Kidney tubule cell (primary cell): ENCODE measurements around the gene NHS.

Source experiments
- DNase-seq: peaks from one replicate; pipeline ENCODE4 v3.0.0-alpha.2; 2018; ENCODE audit warnings: low spot score

The NHS gene

DNA sequence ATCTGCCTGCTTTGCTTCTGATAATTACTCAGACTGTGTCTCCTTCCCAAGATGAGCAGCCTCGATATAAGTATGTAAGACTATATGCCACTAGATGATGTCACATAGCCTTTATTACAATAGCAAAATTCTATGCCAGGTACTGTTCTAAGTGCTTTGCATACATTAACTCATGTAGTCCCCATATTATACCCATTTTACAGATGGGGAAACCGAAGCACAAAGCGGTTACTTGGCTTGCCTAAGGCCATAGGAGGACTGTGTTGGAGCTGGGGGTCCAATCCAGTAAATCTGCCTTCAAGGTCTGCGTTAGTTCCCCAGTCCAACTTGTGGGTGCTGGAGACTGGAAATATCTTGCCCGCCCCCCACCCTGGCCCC, 361.5 kb downstream of the NHS start:
- DNase-seq: no peak

DNA sequence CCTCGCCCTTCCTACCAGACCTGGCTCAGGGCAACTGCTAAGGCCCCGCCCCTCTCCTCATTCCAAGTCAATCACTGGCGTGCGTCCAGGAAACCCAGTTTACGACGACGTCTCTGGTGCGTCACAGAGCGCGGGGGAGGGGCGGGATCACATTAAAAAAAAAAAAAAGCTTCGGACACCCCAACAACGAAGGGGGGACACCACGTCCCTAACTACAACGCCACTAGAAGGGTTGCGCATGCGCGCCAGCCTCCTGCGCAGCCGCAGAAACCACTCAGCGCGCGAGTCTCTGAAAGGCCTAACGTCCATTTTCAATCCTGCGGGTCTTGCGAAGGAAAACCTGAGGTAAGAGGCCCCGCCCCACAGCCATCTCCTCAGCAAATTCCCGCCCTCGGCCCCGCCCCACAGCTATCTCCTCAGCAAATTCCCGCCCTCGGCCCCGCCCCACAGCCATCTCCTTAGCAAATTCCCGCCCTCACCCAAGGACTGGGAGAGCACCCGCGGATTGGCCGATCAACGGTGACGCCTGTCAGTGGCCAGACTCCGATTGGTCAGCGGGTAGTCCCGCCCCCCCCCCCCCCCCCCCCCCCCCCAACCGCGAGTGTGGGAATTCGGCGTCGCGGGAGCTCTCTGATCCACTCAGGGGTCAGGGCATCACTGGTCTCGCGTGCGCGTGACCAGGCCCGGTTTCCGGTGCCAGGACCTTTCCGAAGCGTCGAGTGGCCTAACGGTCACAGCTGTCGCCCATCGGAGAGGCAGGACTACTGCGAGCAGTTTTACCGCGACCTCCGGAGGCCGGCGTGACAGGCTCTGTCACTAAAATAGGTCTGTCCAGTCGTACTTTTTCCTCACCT, 362.1 kb downstream of the NHS start, which contains the start of gene SCML1:
Gene SCML1 (plus strand): TSS at position 638 of the 854 bp plus-strand sequence. CDS start 6,694 bp downstream, outside the sequence.
- DNase-seq: peak; percentile 94

DNA sequence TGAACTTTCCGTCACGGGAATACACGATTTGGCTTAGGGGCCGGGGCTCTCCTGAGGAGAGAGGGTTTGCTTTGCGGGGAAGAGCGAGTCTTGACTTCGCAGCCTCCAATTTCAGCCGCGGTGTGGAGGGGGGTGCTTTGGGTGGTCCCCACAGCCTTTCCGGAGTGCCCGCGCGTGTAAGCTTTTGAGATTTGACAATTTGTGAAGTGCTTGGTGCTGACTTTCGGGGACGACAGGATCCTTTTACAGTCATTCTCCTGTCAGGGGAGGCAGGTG, 362.6 kb downstream of the NHS start:
- DNase-seq: no peak

DNA sequence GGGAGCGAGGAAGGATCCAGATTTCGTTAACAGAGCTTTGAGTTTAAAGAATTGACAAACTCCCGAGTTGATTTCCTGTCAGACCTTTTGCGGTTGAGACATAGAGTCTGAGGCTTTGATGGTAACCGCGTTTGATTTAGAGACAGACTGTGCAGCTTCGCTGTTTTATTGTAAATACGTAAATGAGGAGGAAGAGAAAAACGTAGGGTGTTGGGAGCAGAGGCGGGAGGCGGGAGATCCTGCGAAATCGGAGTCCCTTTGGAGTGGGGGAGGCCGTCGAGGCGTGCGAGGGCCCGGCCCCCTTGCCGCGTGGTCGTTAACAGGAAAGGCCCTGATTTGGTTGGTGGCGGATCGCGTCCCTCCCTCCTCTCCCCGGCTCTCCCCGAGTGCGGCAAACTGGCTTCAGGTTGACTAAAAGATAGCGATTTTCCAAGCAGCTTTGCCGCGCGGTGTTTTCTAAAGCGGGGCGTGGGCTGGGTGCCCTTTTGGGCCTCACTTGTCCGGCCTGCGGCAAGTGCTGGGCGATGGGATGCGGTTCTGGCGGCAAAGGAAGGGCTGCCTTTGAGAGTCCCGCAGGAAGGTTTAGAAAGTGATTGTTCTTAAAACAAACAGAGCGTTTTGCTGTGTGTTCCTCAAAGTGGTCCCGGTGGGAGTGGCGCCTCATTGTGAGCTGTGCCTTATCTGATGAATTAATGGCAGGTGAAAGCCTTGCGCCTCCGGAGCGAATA, 363.1 kb downstream of the NHS start:
- DNase-seq: peak; percentile 30

DNA sequence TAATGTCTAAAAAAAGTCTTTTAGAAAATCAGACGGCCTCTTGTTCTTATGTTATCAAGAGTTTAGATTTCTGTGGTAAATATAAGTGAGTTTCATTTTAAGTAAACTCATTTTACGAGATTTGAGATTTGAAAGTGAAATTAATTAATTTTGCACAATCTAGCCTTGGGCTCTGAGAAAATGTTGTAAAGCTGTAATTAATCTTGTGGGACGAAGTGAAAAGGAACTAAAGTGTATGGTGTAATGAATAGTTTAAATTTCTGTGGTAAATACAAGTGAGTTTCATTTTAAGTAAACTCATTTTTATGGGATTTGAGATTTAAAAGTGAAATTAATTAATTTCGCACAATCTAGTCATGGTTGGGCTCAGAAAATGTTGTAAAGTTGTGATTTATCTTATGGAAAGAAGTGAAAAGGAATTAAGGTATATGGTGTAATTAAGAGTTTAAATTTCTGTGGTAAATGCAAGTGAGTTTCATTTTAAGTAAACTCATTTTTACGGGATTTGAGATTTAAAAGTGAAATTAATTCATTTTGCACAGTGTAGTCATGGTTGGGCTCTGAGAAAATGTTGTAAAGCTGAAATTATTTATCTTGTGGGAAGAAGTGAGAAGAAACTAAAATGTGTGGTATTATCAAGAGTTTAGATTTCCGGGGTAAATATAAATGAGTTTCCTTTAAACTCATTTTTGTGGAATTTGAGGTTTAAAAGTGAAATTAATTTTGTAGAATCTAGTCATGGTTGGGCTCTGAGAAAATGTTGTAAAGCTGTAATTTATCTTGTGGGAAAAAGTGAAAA, 363.9 kb downstream of the NHS start:
- DNase-seq: no peak

DNA sequence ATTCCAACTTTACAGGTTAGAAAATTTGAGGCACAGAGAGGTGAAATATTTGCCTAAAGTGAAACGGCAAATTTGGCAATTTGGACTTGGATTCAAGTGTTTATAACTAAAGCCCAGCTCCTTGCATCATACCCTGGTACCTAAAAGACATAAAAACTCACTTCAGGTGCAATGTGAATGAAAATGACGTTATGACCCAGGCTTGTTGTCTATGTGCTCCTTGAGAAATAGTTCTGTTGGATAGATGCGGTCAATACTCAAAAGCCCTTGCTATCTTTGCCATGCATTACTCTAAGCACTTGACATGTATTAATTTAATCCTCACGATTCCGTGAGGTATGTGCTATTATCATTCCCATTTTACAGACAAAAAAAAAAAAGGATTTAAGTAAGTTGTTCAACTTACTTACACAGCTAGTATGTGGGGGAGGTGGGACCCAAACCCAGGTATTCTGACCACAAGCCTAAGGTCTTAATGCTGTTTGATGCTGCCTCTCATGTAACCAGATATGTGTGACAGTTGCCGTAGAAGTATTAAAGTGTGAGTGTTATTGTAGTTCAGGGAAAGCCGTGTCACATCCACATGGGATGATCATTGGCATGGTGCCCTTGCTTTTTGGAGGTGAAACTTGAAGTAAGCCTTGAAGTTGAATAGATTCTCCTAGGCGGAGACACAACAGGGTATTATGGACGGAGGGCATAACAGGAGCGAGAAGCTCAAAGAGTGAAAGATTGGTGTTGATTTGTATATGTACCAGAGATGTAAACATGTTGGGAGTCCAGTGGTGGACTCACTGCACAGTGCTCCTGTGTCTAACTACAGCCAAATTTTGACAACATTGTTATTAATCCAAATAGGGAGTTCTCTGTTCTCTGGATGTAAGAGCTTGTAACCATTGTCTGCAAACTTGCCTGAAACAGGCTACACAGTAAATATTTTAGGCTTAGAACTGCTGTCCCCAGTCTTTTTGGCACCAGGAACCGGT, 365.4 kb downstream of the NHS start:
- DNase-seq: no peak

DNA sequence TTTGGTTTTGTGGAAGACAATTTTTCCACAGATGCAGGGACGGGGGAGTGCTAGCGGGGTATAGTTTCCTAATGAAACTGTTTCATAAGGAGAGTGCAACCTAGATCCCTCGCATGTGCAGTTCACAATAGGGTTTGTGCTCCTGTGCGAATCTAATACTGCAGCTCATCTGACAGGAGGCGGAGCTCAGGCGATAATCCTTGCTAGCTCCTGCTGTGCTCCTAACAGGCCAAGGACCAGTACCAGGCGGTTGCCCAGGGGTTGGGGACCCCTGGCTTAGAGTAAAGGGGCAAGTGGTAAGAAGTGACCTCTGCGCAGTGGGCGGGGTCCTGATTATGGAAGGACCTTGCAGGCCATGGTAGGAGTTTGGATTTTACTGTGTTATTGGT, 366.1 kb downstream of the NHS start:
- DNase-seq: no peak

DNA sequence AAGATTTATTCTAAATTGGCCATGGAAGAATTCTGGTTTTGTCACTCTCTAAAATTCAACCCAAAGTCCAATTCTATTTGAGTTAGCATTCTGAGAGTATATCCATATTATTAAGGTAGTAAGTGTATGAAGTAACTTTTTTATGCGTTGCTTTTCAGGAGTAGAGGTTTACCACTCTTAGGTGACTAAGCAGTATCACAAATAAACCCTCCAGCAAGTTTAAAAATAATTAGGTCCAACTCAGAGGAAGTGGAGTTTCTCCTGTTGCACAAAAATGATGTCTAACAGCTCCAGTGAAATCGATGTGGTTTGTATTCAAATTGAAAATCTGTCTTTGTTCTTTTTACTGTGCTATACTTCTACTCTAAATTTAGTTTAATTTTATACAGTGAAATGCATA, 368.9 kb downstream of the NHS start:
- DNase-seq: no peak

DNA sequence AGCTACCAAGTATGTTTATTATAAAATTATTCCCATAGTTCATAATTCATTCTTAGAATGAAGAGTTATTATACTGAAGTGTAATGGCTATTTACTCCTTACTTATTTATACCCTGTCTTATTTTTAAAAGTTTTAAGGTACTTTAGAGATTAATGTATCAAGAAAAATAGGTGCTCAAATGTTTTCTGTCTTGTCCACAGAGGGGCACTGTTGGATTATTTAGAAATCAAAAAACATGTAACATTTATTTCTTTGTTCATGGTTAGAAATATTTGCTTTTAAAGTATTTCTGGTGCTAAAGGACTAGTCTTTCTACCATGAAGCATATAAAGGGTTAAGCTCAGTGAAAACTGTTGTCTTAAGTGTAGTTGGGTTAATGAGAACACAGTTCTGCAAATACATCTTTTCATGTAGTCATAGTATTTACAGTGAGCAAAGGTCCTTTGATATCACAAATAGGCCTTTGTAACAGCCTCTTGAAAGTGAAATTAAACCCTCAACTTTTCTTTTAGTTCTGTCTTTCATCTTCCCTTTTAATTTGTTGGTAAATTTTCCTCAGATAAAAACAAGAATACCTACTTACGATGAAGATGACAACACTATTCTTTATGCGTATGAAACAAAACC, 370.0 kb downstream of the NHS start:
- DNase-seq: peak; percentile 16

DNA sequence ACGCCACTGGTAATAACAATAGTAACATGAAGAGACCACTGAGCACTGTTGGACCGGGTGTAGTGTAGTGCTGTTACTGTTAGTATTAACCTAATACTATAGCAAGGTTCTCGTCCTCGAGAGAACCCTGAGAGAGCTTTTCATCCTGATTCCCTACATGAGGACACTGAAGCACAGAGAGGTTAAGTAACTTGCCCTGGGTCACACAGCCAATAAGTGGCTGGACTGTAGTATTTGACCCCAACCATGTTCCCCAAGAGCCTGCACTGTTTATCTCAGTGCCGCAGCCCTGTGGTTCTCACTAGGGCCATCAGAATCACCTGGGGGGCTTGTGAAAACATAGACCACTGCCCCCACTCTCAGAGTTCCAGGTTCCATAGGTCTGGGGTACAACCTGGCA, 372.7 kb downstream of the NHS start:
- DNase-seq: no peak

DNA sequence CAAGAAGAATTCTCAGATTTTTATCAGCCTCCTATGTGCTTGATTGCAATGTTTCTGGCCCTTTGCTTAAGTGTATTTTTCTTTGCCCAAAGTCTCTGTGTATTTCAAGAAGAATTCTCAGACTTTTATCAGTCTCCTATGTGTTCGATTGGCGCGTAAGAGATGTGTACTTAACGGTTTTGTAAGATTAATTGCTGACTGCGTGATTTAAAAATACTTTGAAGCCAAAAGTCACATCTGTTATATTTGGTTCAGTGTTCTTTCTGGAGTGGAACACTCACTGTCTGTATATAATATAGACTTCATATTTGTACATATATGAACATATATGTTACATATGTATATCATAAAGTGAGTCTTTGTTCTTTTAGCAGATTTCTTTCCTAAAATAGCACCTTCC, 373.7 kb downstream of the NHS start:
- DNase-seq: no peak

DNA sequence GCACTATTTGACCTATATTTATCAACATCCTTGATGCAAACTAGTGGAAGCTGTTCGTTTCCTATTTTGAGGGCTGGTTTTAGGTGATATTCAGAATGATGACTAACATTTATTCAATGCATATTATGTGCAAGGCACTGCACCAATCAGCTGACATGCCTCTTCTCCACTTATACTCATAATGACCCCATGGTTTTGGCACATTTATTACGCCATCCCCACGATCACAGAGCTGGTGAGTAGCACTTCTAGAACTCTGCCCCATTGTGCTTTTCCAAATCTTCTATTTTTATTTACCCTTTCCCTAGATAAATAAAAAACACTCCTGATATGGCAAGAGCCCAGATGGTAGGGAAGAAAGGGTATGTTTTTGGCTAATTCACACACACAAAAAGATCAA, 375.4 kb downstream of the NHS start:
- no peak for DNase-seq

DNA sequence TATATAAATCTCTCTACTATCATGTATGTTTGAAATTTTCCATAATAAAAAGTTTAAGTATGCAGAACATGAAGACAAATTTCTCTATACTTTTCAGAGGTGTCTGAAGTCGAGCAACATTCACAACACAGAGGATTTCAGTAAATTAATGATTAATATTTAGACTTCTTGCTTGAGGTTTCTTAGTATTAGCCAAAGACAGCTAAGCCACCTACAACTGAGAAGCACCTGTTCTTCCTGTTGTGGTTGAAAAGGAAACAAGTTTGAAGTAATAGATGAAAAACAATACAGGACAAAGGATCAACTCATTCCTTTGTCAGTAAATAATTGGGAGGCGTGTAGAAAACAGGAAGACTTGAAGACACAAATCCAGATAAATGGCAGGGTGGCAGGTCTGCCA, 383.4 kb downstream of the NHS start:
- no peak for DNase-seq

DNA sequence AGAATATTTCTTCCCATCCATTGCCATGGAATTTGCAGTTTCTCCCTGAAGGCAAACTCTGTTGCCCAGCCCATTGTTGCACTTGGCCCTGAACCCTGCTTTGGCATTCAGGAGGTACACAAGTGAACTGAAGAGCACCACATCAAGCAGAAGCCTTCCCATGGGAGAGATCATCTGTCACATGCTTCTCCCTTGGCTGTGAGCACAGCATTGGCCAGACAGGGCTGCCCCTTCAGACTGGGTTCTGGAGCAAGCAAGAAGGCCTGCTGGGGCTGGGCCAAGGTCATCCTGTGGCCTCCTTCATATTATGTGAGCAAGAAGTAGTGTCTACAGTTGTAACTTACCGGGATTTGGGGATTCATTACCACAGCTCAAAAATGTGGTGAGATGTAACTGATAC, 385.0 kb downstream of the NHS start:
- no peak for DNase-seq

DNA sequence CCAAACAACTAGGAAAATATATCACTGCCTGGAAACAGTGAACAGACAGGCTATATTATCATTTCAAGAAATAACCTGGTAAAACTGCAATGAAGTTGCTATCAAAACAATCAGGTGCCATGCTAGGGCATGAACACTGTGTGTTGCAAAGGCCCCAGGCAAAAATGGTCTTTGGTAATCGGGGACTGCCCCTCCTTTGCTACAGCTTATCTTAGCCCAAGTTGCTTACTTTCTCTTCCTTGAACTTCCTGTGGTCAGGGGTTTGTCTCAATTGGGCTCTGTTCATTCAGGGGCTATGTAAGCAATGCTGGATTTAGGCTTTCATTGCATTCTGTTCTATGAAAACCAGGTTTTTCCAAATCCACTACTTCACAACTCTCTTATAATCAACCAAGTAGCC, 392.7 kb downstream of the NHS start:
- DNase-seq: no peak

DNA sequence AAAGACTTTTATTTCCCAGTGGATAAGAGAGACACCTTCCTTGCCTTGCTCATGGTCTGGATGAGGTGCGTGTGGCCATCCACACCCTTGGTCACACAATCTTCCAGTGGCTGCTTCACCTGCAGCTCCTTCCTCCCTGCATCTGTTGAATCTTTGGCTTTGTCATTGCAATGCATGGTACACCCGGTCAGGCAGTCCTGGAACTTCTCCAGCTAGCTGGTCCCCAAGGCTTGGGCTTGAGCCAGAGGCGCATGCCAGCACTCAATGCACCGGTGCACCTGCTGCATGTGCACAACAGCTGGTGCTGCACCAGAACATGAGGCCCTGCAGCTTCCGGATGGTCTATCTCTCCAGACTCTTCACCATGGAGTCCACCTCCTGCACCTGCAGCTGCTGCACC, 394.0 kb downstream of the NHS start:
- DNase-seq: no peak

DNA sequence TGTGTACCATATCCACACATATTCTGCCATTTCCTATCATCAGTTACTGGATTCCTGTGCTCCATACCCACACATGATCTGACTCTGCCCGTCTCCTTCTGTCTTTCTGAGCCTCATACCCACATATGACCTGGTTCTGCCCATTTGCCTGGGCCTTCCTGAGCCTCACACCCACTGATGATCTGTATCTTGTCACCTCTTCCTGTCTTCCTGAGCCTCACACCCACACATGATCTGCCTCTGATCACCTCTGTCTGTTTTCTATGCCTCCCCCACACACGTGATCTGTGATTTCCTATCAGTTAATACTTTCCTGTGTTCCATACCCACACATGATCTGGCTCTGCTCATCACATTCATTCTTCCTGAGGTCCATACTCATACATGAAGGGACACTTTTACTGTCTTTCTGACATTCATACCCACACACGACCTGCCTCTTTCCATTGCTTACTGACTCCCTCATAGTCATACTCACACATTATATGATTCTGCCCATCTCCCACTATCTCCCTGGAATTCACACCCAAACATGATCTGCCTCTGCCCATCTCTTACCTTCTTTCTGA, 394.8 kb downstream of the NHS start:
- DNase-seq: no peak

DNA sequence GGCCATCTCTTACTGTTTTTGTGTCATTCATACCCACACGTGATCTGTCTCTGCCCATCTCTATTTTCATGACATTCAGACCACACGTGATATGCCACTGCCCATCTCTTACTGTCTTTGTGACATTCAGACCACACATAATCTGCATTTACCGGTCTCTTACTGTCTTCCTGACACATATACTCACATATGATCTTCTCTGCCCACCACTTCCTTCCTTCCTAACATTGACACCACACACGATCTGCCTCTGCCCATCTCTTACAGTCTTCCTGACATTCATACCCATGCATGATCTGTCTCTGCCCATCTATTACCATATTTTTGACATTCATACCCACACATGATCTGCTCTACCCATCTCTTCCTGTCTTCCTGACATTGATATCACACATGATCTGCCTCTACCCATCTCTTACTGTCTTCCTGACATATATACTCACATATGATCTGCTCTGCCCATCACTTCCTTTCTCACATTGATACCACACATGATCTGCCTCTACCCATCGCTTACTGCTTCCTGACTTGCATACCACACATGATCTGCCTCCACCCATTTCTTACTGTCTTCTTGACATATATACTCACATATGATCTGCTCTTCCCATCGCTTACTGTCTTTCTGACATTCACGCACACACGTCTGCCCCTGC, 398.3 kb downstream of the NHS start:
- DNase-seq: no peak

DNA sequence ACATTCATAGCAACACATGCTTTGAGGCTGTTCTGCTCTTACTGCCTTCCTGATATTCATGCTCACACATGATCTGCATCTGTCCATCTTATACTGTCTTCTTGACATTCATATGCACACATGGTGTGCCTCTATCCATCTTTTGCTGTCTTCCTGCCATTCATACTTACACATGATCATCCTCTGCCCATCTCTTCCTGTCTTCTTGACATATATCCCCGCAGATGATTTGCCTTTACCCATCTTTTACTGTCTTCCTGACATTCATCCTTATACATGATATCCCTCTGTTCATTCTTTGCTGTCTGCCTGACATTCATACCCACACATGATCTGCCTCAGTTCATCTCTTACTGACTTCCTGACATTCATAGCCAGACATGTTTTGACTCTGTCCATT, 399.1 kb downstream of the NHS start:
- no peak for DNase-seq

DNA sequence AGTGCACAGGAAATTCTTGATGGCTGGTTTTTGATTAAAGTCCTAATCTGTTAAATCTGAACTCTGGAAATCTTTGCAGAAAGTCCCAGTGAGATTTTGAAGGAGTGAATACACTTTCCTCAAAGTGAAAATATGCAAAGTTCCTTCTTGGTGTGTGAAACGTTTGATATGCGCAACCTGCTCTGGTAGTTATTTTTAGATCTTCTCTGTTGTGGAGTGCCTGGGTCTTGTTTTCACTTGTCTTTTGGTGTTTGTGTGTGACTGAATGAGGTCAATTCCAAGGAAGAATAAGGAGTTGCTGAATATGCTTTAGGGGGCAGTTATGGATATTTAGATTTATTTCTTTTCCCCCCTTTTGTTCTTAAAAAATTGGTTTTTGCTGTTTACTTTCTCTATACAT, 404.0 kb downstream of the NHS start:
- no peak for DNase-seq
